Right forelimb (tissue), 1 donor: ENCODE measurements around the gene DSP.

Experiments used
- DNase-seq: peaks from one replicate; pipeline ENCODE4 v3.0.0-alpha.2; 2018

The DSP gene

DNA sequence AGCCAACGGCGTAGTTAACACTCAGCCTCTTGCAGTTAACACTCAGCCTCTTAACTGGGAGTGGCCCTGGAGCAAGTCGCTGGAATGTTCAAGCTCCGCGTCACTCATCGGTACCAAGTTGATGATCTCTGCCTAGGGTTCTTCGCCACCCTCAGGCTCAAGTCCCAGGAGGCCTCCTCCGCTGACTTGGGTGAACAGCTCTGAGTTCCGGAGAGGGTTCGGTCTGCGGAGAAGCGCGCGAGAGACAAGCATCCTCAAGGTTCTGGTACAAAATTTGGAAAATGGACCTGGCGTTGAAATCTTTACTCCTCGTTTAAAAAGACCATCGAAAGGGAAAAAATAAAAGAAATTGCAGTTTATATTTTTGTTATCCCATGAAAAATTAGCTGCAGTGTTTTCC lies 876 bp upstream of the DSP start:
- DNase-seq: no peak

DNA sequence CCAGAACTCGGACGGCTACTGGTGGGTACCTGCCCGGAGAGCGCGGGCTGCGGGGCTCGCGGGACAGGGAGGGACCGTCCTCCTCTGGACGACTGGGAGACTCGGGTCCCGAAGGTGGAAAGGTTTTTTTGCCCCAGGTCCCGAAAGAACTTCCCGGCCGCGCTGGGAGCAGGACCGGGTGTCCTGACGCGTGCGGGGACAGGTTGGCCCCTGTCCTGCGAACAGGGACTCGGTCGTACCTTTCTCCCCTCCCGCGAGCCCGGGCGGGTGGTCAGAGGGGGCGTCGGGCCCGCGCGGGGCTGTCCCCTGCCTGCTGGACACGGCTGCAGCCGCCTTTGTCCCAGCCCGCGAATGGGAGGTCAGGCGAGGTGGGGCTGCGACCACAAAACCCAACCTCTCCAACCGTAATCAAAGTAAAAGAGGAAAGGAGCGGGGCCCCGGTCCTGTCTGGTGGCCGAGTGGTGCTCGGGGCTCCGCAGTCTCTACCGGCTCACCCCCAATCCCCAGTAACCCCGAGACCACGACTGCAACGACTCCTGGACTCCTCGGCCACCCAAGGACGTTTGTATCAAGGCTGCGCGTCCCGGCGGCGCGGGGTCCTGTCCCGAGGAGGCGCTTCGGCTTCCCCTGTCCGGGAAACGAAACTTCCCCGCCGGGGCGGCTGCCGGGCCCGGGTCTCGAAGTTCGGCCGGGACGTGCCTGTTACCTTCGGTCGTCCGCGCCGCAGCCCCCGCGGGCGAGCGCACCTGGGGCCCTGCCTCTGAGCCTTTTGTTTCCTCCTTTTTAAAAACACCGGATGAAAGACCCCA lies 798 bp downstream of the DSP start:
- DNase-seq: peak; percentile 63

DNA sequence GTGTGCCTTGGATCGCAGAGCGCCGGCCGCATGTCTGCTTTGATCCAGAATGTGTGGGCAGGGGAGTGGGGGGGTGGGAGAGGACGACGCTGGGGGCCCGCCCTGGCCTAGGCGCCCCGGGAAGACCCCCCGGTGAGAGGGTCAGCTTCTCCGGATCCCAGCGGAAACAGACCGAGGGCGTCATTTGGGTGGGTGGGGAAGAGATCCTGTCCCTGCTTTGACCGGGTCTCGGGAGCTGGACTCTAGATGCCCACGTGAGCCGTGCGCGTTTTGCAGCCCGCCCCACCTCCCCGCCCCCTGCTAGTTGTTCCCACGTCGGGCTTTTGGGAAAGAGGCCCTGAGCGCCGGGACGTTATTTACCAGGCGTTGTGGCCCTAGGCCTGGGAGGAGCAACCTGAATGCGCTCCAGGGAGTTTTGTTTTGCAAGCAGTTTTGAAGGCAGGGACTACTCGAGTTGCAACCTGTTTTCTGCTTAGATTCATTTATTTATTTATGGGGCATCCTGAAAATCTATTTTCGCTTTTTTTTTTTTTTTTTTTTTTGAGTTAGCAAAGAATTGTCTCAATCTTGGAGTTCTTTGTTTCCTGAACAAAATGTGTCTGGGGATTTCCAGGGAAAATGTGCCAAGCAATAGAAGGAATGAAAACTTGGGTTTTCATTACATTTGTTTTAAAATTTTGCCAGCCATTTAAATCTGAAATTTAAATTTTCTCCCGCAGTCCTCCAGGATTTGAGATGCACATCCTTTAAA lies 1.6 kb downstream of the DSP start:
- peak; percentile 60 for DNase-seq

- DNase-seq: no peak
Observed at GRCh38 chr6:7543789-7544424, 2.4 kb downstream of the DSP start.

DNA sequence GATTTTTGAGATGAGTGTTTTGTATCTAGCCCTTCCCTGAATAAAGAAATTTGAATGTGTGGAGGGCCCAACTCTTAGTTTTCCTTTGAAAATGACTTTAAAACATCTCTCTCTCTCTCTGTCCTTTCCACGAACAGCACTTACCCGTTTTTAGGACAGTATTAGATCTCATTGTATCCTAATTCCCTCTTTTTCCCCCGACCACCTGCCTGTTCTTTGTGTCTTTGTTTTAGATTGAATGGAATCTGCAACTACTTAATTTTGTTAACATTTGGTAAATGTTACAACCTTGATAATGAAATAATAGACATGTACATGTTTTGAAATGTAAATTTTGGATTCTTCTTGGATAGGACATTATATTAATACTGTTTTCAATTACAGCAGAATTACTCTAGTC lies 3.1 kb downstream of the DSP start:
- DNase-seq: no peak

DNA sequence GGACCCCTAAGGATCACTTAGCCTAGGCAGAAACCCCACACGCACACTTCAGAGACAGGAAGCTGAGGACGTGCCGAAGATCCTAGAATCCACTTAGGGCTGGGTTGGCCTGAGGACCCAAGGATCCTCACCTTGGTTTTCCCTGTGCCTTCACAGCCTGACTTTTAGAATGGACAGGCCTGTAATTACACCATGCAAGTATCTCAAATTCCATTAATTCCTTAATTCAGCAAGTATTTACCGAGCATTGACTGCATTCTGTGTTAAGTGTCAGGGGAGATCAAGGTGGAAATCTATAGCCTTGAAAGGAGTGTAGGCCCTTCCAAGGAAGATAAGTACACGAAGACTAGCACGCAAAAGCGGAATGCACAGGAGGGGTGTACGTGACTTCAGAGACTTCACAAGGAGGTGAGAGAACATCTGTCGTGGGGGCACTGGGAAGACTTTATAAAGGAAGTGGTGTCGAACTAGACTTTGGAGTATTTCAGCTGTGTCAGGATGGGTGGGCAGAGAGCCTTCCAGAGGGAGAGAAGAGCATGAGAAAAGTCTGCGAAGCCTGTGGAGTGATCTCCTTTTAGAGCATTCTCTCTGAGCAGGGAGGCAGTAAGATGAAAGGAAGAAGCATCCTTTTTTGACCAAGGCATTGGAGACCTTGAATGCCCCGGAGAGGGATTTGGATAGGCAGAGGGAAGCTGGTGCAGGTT lies 4.0 kb downstream of the DSP start:
- no peak for DNase-seq

- DNase-seq: no peak
Observed at GRCh38 chr6:7546020-7546369, 4.5 kb downstream of the DSP start.

- no peak for DNase-seq
Observed at GRCh38 chr6:7546383-7546782, 4.9 kb downstream of the DSP start.

DNA sequence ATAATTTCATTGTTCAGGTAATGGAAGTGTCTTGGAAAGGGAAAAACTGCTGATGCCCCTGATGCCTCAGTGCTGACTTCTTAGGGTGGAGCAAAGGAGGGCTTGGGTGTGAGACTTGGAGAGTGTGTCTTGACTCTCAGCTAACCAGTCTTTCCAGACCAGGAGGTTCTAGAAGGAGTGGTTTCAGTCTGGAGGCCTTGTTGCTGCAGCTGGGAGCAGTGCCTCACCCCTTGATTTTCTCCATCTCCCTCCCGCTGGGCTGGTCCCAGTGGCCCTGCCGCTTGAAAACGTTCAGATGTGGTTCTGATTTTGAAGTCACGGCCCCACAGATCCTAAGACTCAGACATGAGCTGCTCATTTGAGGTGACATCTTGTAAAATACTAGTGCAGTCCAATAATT lies 5.4 kb downstream of the DSP start:
- no peak for DNase-seq

DNA sequence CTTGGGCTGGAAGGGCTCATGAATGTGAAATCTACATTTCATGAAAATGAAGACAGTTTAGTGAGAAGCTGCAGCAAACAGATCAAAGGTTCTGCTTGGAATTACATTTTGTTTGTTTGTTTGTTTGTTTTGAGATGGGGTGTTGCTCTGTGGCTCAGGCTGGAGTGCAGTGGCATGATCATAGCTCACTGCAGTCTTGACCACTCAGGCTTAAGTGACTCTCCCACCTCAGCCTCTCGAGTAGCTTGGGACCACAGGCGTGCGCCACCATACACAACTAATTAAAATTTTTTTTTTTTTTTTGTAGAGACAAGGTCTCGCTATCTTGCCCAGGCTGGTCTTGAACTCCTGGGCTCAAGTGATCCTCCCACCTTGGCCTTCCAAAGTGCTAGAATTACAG lies 5.8 kb downstream of the DSP start:
- DNase-seq: no peak

DNA sequence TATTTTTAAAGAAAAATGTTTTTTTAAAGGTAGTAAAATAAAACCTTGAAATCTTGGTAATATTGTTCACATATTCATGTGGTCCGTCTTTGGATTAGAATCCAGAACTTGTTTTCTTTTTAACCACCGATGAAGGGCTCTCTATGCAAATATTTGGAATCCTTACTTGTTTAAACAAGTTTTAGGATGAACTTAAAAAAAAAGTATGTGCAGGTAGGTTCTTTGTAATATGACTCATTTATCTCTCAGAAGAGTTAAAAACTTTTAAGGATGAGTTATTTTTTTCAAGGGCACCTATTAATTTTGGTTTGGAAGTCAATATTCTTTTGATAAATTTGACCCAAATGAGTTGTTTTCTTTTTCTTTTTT lies 8.9 kb downstream of the DSP start:
- DNase-seq: no peak

DNA sequence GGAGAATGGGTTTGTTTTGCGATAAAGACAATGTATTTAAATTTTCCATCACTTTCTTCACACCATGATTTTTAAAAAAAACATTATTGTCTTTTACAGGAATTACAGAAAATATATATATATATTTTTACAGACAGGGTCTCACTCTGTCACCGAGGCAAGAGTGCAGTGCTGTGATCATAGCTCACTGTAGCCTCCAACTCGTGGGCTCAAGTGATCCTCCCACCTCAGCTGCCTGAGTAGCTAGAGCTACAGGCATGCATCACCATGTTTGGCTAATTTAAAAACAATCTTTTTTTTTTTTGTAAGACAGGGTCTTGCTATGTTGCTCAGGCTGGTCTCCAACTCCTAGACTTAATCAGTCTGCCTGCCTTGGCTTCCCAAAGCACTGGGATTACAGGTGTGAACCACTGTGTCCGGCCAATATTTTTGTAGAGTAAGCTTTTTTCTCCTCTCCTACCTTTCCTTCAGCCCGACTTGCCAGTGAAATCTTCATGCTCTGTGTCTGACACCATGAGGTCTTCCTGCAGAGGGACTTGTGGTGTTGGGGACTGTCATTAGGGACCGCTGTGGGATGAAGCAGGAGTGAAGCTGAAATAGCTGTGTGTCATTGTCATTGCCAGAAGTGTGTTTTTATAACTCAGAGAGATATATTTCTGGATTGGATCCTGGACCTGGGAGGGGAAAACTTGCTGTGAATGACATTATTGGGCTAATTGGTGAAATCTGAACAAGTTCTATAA lies 13.2 kb downstream of the DSP start:
- no peak for DNase-seq

DNA sequence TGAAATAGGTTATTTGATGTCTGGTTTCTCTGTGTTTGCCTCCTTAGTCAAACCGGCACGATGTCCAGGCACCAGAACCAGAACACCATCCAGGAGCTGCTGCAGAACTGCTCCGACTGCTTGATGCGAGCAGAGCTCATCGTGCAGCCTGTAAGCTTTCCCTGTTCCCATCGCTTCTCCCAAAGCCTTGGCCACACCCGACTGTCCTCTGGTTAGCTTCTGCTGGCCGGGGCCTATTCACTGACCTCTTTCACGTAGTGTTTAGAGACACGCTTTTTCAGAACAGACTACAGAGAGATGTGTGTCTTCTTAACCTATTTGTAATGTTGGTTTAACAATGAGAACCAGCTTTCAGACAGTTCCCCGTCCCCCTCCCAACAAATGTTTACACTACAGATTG lies 14.2 kb downstream of the DSP start:
- DNase-seq: no peak

DNA sequence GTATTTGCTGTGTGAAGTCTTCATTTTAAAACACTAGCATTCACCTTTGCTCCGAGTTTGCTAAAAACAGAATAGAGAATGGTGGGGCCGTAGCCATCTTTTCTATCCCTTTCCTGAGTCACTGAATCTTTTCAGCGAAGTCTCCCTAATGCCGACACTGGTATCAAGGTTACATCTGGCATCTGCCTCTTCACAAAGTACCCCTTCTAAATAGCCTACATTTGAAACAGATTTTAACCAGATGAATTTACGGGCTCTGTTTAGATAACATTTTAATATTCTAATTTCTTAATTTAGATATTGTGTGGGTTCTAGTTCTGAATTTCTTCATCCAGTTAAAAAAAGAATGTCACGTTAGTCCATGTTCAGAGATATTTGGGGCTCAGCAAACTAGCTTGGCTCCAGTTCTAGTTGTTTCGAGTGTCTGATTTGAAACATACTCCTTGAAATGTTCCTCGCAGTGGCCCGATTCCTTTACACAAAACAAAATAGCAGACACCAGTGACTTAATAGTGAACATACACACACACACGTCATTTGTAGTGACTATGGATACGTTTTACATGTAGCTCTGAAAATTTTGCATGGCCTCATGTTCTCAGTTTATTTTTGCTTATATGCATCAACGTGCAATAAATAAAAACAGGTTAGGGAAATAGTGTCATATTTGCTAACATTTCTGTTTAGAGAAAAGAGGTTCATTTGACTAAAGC lies 15.1 kb downstream of the DSP start:
- DNase-seq: no peak

DNA sequence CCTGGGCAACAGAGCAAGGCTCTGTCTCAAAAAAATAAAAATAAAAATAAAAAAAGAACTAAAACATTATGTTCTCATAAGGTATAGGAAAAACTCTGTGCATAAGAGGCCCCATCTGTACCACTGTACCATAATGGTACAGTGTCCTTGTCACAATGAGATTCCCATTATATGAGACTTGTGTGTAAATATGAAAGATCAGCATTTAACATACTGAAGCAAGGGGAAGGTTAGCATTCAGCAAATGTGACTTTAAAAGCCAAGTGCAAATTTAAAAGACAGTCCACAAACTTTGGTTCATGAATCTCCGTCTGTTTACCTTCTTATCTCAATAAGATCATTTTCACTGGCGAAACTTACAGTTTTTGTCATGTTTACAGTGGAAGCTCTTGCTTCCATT lies 16.2 kb downstream of the DSP start:
- no peak for DNase-seq

DNA sequence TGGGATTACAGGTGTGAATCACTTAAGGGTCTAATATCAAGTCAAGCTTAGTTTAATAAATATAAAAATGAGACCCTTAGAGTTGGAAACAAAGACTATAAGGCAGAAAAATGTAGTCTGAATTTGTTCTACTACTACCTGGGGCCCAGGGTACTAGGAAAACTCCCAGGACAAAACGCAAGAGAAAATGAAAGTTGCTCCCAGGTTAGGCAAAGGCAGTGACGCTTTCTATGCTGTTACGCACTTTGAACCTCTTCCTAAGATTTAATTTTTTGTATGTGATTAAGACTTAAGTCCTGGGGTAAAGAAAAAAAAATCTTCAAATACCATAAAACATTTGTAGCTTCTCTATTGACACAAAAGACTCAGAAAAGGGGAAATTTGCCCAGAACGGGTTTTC lies 17.3 kb downstream of the DSP start:
- no peak for DNase-seq

GRCh38 chr6:7559196-7559595 lies 17.7 kb downstream of the DSP start:
- no peak for DNase-seq

DNA sequence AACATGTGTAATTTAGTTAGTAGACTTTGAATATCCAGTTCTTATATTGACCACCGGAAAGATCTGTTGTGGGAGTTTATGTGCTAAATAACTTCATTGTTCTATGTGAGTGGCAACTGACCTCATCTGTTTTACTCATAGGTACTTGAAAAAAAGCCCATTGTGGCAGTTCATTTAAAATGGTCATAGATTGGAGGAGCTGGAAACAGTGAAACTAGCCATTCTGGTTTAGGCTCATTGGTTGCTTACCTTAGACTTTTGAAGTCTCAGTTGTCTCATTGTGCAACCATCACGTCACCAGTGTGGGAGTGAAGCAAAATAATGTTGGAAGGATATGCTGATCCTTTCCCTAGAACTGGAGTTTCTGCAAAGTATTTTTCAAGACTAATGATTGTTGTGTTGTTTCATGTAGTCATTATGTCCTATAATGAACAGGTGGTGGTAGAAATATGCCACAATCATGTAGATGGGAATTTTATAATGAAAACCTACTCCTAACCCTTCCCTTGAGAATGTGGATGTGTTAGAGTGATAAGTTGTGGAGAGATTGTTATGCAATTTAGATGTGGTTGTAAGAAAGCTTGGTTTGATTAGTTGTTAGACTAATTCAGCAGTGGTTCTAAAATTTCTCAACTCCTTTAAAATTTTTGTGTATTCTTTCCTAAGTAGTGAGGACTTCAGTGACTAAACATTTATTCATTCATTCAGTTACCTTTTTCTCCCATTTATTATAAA lies 18.3 kb downstream of the DSP start:
- DNase-seq: no peak

DNA sequence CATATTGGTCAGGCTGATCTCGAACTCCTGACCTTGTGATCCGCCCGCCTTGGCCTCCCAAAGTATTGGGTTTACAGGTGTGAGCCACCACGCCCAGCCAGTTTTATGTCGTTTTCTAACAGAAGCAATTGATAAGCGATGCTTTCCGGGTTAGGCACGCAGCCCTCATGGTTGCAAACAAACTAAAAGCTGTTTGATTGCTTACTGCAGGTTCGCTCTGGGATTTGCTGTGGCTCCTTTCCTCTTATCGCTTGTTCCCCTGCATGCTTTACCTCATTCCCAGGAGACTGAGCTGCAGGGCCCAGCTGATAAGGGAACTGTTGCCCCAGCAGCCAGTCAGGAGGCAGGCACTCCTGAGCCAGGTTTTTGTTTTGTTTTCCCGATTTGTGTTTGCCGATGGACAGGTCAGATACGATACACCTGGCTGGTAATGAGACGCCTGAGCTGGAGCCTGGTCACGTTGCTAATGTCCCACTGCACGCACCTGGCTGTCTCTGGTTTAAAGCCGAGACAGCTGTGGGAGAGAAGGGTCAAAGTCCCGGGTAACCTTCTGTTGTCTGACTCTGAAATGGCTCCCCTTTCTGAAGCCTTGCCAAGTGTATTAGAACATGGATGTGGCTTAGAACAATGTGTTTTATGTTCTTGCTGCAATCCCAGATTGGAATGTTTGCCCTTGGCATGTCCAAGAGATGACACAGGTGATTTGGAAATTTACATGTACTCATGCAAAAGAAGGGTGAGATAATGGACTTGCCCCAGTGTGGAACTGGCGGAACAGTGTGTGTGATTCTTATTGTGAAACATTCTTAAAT lies 19.9 kb downstream of the DSP start:
- no peak for DNase-seq

DNA sequence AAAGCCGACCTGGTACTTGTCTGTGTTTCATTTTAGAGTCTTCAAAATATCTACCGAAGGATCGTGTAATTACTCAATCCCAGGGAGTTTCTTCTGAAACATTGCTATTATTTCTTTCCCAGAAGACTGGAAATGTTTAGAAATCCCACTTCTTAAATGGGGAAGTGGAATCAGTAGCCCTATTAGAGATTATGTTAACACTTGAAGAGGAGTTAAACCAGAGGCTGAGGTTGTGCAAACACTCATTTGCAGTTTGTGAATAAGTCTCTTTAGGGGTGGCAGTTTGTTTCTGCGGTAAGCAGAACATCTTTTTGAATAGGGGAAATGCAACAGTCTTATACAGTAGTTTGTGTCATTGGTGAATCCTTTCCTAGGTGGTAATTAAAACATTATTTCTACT lies 21.3 kb downstream of the DSP start:
- no peak for DNase-seq

- DNase-seq: no peak
Observed at GRCh38 chr6:7566107-7566506, 24.6 kb downstream of the DSP start.
